Hepatocyte (in vitro differentiated cells): ENCODE data around the gene AZIN2. TPM values are rescaled to one million over a fixed set of nuclear protein-coding genes. Genes with fewer than 3 reads are reported as not detected.

Source experiments
- DNase-seq: peaks from one replicate; pipeline ENCODE4 v3.0.0-alpha.2; 2016; ENCODE audit warnings: low spot score
- H2AFZ ChIP-seq: fragments of 200-600 bp; sonication (generic); 2 replicates; pipeline ENCODE4 v1.6.0; 2016; ENCODE audit warnings: antibody characterized with exemption, mild to moderate bottlenecking
- H3K27ac ChIP-seq: fragments of 200-600 bp; sonication (generic); 2 replicates; pipeline ENCODE4 v1.5.1; 2016; ENCODE audit warnings: mild to moderate bottlenecking
- H3K27me3 ChIP-seq: fragments of 200-600 bp; sonication (generic); 2 replicates; pipeline ENCODE4 v1.6.1; 2016
- H3K36me3 ChIP-seq: fragments of 200-600 bp; sonication (generic); replicated peaks from 2 replicates; pipeline ENCODE4 v1.5.1; 2016; ENCODE audit warnings: low read depth; ENCODE audit not compliant: insufficient read depth
- H3K4me1 ChIP-seq: fragments of 200-600 bp; sonication (generic); 2 replicates; pipeline ENCODE4 v1.5.1; 2016; ENCODE audit warnings: mild to moderate bottlenecking, moderate library complexity; ENCODE audit not compliant: insufficient read depth
- H3K4me2 ChIP-seq: fragments of 200-600 bp; sonication (generic); 2 replicates; pipeline ENCODE4 v1.6.0; 2016
- H3K4me3 ChIP-seq: fragments of 200-600 bp; sonication (generic); 2 replicates; pipeline ENCODE4 v1.5.1; 2016; ENCODE audit warnings: mild to moderate bottlenecking
- H3K79me2 ChIP-seq: fragments of 200-600 bp; sonication (generic); 2 replicates; pipeline ENCODE4 v1.6.0; 2017; ENCODE audit warnings: mild to moderate bottlenecking
- H3K9me2 ChIP-seq: fragments of 200-600 bp; sonication (generic); replicated peaks from 2 replicates; pipeline ENCODE4 v1.6.0; 2017; ENCODE audit warnings: mild to moderate bottlenecking; ENCODE audit not compliant: insufficient read depth
- H3K9me3 ChIP-seq: fragments of 200-600 bp; sonication (generic); 2 replicates; pipeline ENCODE4 v1.5.1; 2016; ENCODE audit warnings: low read depth, mild to moderate bottlenecking
- H4K20me1 ChIP-seq: fragments of 200-600 bp; sonication (generic); 2 replicates; pipeline ENCODE4 v1.6.0; 2016; ENCODE audit warnings: mild to moderate bottlenecking; ENCODE audit not compliant: insufficient read depth, poor library complexity, severe bottlenecking
- CTCF ChIP-seq: fragments of 200-600 bp; sonication (generic); IDR thresholded peaks from 2 replicates; pipeline ENCODE4 v1.5.1; 2016; ENCODE audit warnings: antibody characterized with exemption, mild to moderate bottlenecking; ENCODE audit not compliant: poor library complexity
- EZH2 ChIP-seq: fragments of 200-600 bp; sonication (generic); IDR thresholded peaks from 2 replicates; pipeline ENCODE4 v1.6.1; 2016; ENCODE audit warnings: antibody characterized with exemption, mild to moderate bottlenecking, borderline replicate concordance
- EZH2phosphoT487 ChIP-seq: fragments of 200-600 bp; sonication (generic); IDR thresholded peaks from one replicate; pipeline ENCODE4 v1.6.1; 2018; ENCODE audit warnings: antibody characterized with exemption, mild to moderate bottlenecking, low read depth, moderate library complexity; ENCODE audit not compliant: unreplicated experiment, severe bottlenecking
- WGBS: methylation state at CpG from one replicate; pipeline ENCODE4 v1.1.6; 2016; ENCODE audit warnings: low lambda C conversion rate; ENCODE audit errors: missing lambda C conversion rate; 5-methylcytosine and 5-hydroxymethylcytosine counted together
- polyA plus RNA-seq: library from polyadenylated mRNA; unstranded; fragments of >200 nt; fragmentation: Nextera tagmentation; extraction: Ambion mirVana; gene quantifications from 2 replicates; pipeline ENCODE4 v1.2.1, GENCODE V29; 2016
- total RNA-seq: library from RNA; depleted of rRNA; stranded (reverse); fragments of >200 nt; gene quantifications from 2 replicates; pipeline ENCODE4 v1.2.3, GENCODE V29; 2014

AZIN2 gene
- total and polyA plus RNA-seq, 2 experiments from 2014 or later: 1.8 to 2.8 TPM

- no peaks in the 10 kb centered on the region for H3K9me3 ChIP-seq
- no peak overlapping the region for H3K27ac ChIP-seq
- no peaks in the 10 kb centered on the region for H3K4me1 ChIP-seq
- no peak overlapping the region for H3K4me3 ChIP-seq
- no peaks in the 10 kb centered on the region for H3K27me3 ChIP-seq
- TF ChIP-seq CTCF (no peak), EZH2phosphoT487 (no peak)
- WGBS: 76% methylated on average over 9 of the region's 9 CpGs
- H2AFZ ChIP-seq: no peak overlapping the region
- H3K36me3 ChIP-seq: no peaks in the 10 kb centered on the region
- no peak for DNase-seq
- no peak overlapping the region for H3K4me2 ChIP-seq
- no peaks in the 10 kb centered on the region for H4K20me1 ChIP-seq
- H3K9me2 ChIP-seq: no peaks in the 10 kb centered on the region
- H3K79me2 ChIP-seq: no peaks in the 10 kb centered on the region
These were observed 7.4 kb downstream of the AZIN2 start for GRCh38 chr1:33088119-33088906.

DNA sequence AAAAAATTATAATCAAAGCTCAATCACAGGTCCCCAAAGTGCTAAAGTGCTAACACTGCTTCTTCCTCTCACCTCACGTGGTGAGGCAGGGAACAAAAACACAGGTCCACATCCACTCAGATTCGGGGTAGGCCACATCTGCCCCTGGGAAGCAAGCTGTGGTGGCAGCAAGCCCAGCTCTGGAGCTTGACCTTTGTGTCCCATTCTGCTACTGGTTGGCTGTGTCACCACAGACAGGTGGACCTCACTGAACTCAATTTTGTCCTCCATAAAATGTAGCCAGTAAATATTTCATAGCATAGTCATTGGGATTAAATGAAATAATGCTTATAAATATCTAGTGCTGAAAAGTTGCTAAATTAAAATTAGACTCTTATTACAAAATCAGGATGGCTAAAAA, 8.5 kb downstream of the AZIN2 start:
- H3K4me2 ChIP-seq: no peak overlapping the region
- H3K9me2 ChIP-seq: no peaks in the 10 kb centered on the region
- H3K27ac ChIP-seq: no peak overlapping the region
- WGBS: 95% methylated on average over 2 of the region's 2 CpGs
- H3K4me1 ChIP-seq: no peaks in the 10 kb centered on the region
- no peaks in the 10 kb centered on the region for H3K79me2 ChIP-seq
- H3K9me3 ChIP-seq: no peaks in the 10 kb centered on the region
- no peaks in the 10 kb centered on the region for H4K20me1 ChIP-seq
- H2AFZ ChIP-seq: no peak overlapping the region
- no peak for DNase-seq
- H3K4me3 ChIP-seq: no peak overlapping the region
- TF ChIP-seq CTCF (no peak), EZH2 (no peak), EZH2phosphoT487 (no peak)
- H3K36me3 ChIP-seq: no peaks in the 10 kb centered on the region
- H3K27me3 ChIP-seq: no peaks in the 10 kb centered on the region

GRCh38 chr1:33092438-33092837, 11.5 kb downstream of the AZIN2 start:
- Histone ChIP-seq H3K79me2 (no peaks in the 10 kb centered on the region), H4K20me1 (no peaks in the 10 kb centered on the region), H2AFZ (no peak overlapping the region), H3K27me3 (no peaks in the 10 kb centered on the region), H3K9me2 (no peaks in the 10 kb centered on the region), H3K36me3 (no peaks in the 10 kb centered on the region), H3K4me1 (no peaks in the 10 kb centered on the region), H3K9me3 (no peaks in the 10 kb centered on the region), H3K27ac (no peak overlapping the region), H3K4me3 (no peak overlapping the region), H3K4me2 (no peak overlapping the region)
- TF ChIP-seq EZH2phosphoT487 (no peak), CTCF (no peak), EZH2 (no peak)
- DNase-seq: no peak
- 88% methylated on average over 10 of the region's 10 CpGs for WGBS
